Astrocyte of the spinal cord (primary cell): ENCODE data around the gene PRSS12.
"Not testable (repeated sequence)": the region's sequence is repeated elsewhere in the genome, so short reads cannot be mapped to it uniquely, and the experiment has no call there.

Experiments used
- DNase-seq: peaks from one replicate; pipeline ENCODE4 v3.0.0; 2011; ENCODE audit warnings: low read depth, low spot score
- H3K4me3 ChIP-seq: 2 replicates; pipeline ENCODE4 v1.5.1; 2011; ENCODE audit warnings: low read depth, mild to moderate bottlenecking, low read length, moderate library complexity
- CTCF ChIP-seq: IDR thresholded peaks from 2 replicates; pipeline ENCODE4 v1.5.1; 2012; ENCODE audit warnings: low read depth, mild to moderate bottlenecking, low read length, inconsistent platforms
- in situ Hi-C: cut with HindIII; loops from 2 replicates; pipeline ENCODE4 v1.10.0; 2017; ENCODE audit warnings: low sequenced_read_pairs

PRSS12 gene

DNA sequence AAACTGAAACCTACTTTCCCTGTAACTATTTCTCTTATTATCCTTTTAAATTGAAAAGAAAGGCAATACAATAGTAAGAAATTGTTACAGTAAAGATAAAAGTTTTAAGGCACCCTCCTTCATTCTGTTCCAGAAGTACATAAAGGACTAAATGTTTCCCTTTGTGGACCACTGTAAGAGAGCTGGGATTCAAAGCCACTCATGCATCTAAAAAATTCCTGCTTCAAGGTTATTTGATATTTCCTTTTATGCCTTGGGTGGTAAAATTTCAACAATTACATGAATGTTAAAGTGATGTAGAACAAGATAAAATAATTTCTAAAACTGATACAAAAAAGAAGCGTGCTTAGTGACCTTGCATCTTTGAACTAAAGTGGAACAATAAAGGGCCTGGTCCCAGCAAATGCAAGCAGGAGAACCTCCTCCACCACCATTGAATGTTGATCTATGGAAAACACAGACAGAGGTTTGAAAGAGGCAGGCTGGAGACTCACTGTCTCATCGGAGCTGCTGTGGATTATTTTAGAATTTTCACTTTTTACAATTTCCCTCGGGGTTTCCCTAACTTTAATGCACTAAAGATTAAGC lies 42.3 kb upstream of the PRSS12 start:
- no peak for DNase-seq
- in situ Hi-C loops, result no loop called here
- H3K4me3 ChIP-seq, result no peak overlapping the region
- TF ChIP-seq CTCF, result no peak

DNA sequence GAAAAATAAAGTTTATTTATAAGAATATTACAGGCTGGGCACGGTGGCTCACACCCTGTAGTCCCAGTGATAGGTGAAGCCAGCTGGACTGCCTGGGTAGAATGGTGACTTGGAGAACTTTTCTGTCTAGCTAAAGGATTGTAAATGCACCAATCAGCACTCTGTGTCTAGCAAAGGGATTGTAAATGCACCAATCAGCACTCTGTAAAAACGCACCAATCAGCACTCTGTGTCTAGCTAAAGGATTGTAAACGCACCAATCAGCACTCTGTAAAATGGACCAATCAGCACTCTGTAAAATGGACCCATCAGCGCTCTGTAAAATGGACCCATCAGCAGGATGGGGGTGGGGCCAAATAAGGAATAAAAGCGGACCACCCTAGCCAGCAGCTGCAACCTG lies 39.7 kb upstream of the PRSS12 start:
- DNase-seq, in situ Hi-C loops, H3K4me3 ChIP-seq: not testable (repeated sequence)

DNA sequence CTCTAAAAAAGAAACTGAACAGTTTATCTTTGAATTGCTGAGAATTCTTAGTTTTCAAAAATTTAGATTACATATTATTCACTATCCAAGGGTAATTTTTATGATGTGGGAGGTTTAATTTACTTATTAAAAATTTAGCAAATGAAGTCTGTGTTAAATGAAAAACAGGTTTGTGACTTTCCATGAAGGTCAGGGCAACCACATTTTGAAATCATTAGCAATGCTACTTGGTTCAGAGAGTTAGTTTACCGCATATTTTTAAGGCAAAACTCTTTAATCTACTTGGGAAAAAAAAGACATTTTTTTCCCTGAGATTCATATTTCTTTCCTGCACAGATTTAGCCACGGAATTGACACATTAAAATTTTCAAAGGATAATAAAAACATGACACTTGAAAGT lies 37.3 kb upstream of the PRSS12 start:
- no peak for TF ChIP-seq CTCF
- in situ Hi-C loops, result no loop called here
- DNase-seq, result no peak

GRCh38 chr4:118389721-118390120 lies 36.9 kb upstream of the PRSS12 start:
- in situ Hi-C loops, result no loop called here
- TF ChIP-seq CTCF, result no peak
- no peak overlapping the region for H3K4me3 ChIP-seq
- DNase-seq, result no peak

More for the DNA sequence above, 37.3 kb upstream of the PRSS12 start:
- no peak overlapping the region for H3K4me3 ChIP-seq

- H3K4me3 ChIP-seq, result no peak overlapping the region
- DNase-seq, result no peak
- in situ Hi-C loops, result no loop called here
- no peak for TF ChIP-seq CTCF
These were observed 35.8 kb upstream of the PRSS12 start for GRCh38 chr4:118388606-118389005.

GRCh38 chr4:118381902-118382301 lies 29.1 kb upstream of the PRSS12 start:
- DNase-seq, result no peak
- no peak overlapping the region for H3K4me3 ChIP-seq
- in situ Hi-C loops, result no loop called here
- TF ChIP-seq CTCF, result no peak

GRCh38 chr4:118373614-118374255 lies 20.9 kb upstream of the PRSS12 start:
- TF ChIP-seq CTCF, result no peak
- in situ Hi-C loops, result no loop called here

More at GRCh38 chr4:118373614-118374255, 20.9 kb upstream of the PRSS12 start:
- DNase-seq, result peak; percentile 25
- no peak overlapping the region for H3K4me3 ChIP-seq
